ENCODE data around the gene LRCH4.

The LRCH4 gene

DNA sequence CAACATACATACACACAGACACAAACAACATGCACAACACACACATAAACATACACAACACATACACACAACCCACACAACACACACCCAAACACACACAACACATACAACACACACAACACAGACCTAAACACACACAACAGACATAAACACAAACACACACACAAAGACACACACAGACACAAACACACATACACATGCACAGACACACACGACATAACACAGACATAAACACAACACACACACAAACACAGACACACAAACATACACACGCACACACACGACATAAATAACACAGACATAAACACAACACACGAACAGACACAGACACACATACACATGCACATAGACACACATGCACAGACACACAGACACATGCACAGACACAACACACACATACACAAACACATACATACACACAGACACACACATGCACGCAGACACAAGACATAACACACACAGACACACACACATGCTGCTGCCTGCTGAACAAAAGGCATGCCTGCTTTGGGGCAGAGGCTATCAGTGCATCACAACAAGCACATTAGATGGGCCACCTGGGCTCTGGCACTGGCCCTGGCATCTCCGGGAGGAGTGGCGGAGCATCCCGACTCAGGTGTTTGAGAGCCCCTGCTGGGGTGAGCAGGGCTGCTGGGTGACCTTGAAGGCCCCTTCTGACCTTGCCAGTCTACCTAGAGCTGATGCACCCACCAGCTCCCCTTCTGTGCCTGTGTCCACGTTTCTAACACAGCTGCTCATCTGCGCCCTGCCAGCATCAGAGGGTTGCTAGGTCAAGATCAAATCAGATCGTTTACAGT lies 5.3 kb downstream of the LRCH4 start:
- no peak for DNase-seq

DNA sequence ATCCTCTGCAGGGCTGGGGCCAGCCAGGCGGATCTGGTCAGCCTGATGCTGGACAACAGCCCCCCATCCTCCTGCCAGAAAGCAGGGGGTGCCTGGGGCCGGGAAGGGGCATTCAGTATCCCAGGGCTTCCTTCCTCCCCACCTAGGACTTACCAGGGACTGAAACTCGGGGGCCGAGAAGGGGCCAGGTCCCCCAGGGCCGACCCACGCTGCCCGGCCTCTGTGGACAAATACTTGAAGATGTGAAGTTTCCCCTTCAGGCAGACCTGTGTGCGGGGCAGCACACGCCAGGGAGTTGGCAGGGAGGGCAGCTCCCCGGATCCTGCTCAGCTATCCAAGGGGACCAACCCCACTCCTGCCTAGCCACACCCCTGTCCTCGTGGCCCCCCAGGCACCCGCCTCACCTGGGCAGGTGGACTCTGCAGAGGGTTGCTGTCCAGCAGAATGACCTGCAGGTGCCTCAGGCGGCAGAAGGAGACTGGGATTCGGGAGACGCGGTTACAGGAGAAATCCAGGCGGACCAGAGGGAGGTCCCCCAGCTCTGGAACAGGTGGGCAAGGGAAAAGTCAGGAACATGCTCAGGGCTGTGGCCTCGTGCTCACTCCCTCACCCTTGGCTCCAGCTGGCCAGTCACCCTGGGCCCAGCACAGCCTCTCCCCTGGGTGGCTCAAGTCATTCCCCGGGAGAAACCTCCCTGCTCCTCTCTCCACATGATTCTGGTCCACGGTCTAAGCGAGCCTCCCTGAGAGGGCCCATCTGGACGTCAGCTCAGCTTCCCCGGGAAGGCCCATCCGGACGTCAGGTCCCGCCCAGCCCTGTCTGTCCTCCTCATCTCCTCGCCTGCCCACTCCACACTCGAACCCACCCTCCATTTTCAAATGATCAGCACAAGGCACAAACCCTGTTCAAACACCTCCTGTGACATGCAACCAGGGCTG lies 7.4 kb downstream of the LRCH4 start:
- no peak for DNase-seq

DNA sequence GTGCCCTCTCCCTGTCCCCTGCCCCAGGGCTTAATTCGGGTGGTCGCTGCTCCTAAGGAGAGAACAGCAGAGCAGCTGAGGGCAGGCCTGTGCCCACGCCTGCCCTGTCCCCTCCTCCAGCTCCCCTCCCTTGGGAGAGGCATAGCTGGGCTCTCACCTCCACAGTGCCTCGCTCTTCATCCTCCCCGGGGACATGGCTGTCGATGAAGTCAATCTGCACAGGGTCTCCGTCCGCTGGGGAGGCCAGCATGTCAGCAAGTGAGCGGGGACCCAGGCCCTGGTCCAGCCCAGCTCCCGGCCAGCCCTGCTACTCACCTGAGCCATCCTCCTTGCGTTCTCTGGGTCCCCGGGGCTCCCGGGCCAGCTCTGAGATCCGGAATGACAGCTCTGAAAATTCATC lies 8.4 kb downstream of the LRCH4 start:
- no peak for DNase-seq

DNA sequence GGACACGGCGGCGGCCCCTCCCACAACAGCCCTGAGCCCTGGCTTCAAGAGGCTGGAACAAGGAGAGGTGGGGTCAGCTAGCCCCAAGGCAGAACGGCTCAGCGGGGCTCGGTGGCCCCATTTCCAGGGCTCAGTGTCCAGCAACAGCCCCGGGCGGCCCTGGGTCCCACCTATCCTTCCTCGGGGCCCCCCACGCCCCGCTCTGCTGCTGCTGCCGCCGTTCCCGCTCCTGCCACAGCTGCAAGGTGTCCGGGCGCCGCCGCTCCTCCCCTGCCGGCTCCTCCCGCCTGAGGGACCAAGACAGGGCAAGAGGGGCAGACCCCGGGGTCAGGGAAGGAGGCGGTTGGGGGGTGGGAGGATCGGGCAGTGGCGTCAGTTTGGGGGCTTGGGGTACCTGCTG lies 8.8 kb downstream of the LRCH4 start:
- no peak for DNase-seq

DNA sequence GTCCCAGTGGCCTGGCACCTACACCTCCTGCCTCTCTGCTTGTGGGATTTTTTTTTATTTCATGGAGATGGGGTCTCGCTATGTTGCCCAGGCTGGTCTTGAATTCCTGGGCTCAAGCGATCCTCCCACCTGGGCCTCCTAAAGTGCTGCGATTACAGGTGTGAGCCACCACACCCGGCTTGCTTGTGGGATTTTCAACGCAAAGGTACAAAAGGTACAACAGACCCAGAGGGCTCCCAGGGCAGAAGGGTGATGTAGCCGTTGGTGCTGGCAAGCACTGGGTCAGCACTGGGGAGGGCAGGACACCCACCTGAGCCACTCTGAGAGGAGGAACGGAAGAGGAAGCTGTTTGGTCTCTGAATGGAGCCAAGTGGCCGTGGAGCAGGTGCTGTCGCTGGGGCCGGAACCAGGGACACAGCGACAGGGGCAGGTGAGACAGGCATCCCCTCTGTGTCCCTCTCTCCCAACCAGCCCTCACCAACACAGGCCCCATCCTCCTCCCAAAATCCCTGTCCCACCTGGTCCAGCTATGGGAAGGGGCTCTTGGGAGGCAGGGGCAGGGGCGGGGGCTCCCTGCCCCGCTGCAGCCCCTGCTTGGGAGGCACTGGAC lies 9.4 kb downstream of the LRCH4 start:
- DNase-seq = no peak

DNA sequence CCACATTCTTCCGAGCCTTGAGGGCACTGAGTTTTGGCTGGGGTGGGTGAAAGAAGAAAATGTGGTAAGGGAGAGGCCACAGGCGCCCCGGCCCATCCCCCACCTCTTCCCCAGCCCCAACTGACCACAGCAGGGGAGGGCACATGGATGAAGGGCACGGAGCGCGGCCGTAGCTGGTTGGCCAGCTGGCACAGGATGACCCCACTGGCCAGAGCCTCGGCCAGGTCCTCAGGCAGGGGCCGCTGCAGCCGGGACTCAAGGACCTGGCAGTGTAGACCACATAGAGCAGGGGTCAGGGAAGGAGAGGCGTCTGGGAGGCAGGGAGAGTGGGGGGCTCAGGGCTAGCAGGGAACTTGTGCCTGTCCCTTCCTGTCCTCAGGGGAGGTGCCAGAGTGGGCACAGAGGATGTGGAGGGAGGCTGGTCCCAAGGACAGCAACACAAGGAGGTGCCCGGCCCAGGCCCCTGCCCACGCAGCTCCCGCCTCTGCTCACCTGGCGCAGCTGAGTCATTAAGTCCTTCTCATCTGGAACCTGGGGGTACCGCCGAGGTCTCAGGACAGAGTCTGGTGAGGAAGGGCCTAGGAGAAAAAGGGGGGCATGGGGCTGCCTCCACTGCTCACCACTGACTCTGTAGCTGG lies 10.1 kb downstream of the LRCH4 start:
- no peak for DNase-seq

DNA sequence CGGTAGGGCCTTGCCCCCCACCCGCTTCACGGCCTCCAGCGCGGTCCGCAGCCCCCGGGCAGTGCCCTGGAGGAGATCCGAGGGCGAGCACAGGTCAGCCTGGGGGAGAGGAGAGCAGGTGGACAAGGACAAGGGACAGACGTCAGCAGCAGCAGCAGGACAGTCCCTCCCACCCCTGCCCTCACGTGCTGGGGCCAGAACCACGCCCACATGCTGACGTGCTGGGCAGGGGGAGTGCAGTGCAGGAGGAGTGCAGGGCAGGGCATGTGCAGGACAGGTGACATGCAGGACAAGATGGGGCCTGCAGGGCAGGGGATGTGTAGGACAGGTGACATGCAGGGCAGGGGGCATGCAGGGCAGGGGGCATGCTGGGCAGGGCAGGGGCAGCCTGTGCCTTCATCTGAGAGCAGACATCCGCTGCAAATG lies 10.7 kb downstream of the LRCH4 start:
- no peak for DNase-seq

DNA sequence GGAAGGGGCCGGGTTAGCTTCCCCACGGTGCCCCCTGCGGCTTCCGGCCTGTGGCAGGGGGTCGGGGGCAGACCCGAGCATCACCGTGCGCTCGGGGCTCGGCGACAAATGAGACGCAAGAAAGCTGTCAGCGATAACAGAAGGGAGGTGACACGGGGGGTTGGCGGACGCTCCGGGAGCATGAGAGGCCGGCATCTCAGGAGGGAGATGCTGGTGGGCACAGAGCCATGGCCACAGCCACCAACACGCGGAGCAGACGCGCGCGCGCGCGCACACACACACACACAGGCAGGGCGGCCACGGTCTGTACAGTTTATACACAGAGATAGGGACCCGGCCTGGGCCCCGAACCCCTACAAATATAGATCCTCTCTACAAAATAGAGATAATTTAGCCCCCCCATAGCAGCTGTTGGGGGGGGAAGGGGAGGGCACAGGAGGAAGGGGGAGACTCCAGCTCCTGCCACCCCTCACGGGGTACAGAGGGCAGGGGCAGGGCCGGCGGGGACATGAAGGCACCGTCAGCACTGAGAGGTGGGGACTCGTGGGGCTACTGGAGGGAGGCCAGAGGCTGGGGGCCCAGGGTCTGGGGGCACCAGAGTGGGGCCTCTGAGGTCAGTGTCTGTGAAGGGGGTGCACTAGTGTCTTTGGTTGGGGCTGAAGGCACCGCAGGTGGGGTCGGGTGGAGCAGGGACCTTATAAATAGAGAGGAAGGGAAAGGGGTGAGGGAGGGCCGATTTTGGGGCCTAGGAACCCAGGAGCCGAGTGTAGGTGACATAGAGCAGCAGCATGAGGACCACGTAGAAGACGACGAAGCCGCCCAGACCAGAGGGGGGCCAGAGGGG lies 11.3 kb downstream of the LRCH4 start:
- no peak for DNase-seq

DNA sequence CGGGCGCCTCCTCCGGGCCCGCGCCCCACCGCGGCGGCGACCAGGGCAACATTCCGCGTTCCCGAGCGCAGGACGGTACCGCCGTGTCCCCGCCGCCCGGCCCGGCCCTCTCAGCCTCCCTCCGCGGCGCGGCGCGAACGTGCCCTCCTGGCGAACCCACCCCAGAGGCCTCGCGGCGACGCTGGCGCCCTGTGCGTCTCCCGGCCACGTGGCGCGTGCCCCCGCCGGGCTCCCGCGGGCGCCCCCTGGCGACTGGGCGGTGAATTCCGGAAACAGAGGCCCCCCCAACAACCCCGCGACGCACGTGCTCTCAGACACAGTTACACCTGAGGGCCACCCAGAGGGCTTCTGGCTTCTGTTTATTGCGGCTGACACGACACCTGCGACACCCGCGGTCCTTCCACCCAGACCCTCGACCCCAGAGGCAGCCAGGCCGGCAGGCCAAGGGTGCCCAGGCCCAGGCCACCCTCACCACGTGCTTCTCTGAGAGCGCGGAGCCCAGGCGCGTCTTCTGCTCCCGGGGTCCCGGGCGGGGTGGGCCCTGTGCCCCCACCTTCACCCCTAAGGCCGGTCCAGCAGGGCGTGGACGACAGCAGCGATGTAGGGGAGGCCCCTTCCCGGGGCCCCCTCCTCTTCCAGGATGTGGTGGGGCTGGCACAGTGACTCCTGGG lies 12.1 kb downstream of the LRCH4 start, which contains the start of gene SAP25:
Gene SAP25 (minus strand): TSS at position 210 of the 671 bp plus-strand sequence. CDS start 158 bp downstream, at position 52.
- no peak for DNase-seq

DNA sequence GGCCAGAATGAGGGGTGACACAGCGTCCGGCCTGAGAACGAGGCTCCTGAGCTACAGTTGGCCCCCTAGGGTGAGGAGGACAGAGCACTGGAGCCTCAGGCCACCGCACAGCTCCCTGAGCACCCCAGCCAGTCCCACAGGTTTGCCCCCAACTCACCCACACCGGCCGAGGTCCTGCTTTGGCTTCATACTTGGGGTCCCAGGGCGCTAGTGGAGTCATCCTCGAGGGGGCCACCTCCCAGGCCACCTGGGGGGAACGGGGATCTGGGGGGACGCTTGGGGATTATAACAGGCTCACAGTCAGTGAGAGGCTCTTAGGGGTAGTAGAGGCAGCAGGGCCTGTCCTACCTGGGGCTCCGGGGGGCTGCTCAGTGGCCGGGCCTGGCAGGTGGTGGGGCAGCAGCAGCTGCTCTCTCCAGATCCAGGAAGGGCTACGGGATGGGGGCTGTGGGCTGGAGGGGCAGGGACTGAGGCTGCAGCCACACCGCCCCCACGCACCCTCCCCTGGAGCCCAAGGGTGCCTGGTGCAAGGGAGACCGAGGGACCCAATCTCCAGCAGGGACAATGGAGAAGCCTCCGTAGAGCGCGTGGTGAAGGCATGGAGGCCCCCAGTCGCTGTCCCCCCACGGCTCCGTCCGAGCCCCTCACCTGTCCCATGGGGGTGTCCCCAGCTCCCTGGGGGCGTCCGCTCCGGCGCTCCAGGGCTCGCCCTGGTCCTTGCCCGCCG lies 12.8 kb downstream of the LRCH4 start:
- DNase-seq = no peak

DNA sequence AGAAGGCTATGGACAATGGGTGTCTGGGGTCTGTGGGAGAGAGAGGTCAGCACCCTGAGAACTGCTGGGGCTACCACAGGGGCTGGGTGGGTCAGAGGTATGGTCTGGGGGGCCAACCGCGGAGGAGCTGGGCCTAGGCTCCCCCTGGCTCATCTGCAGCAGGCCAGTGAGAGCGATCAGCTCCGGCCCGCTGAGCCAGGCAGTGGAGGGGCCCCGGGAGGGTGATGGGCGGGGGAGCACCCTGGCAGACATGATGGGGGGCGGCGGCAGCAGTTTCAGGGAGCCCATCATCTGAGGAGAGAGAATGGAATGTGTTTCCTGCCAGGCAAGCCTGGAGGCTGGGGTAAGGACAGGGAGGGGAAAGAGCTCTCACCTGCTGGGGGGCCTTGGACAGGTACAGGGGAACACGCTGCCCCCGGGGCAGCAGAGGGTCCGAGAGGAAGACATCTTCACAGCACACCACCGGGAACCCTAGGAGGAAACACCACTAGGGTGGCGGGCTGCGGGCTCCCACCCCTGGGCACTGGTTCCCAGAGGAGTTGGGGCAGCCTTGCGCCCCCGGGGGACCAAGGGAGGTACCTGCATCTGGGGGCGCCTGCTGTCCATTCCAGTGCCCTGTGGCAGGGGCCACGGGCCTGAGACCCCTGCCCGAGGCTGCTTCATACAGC lies 13.5 kb downstream of the LRCH4 start:
- DNase-seq = no peak

DNA sequence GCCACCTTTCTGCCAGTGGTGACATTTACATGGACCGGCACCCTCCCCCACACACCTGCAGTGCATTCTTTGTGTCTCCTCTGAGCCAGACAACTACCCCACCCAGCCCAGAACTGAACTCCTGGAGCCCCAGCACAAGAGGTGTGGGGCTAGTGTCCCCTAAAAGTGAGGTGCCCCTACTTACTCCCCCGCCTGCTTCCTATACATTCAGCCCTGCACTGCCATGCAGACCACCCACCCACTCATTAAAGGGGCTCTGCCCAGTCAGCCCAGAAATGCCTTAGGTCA lies 14.2 kb downstream of the LRCH4 start:
- no peak for DNase-seq

DNA sequence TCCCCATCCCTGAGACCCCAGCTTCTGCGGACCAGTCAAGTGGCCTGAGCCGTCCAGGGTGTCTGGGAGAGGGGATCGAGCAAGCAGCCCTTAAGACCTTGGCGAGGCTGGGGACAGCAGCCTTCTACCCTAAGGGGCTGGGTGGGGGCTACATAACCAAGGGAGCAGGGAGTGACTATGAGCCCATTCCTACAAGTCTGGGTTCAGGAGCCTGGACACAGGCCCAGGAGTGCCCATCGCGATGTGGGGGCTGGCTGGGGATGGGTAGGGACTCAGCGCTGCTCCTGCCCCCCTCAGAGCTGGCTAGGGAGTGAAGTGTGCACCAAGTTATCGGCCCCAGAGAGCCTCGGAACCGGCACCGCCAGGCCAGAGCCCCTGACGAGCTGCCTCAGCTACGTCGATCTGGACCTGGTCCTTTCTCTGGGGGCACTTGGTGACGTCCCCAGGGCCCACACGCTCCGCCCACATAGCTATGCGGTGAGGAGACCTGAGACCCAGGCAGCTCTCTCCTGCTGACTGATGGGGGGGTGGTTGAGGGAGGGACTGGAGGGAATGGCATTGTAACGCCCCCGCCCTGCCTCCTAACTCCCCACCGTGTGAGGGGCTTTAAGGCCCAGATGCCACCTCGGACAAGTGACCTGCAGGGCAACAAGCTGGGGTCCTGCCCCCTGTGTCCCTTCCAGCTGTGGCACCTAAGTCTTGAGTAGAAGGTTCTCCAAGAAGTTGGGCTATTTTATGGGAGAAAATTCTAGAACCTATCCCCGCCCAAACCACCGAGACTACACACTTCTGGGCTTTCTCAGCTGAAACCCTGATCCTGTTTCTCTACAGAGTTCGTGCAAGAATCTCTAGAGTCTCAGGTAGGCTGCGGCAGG lies 14.7 kb downstream of the LRCH4 start:
- no peak for DNase-seq

DNA sequence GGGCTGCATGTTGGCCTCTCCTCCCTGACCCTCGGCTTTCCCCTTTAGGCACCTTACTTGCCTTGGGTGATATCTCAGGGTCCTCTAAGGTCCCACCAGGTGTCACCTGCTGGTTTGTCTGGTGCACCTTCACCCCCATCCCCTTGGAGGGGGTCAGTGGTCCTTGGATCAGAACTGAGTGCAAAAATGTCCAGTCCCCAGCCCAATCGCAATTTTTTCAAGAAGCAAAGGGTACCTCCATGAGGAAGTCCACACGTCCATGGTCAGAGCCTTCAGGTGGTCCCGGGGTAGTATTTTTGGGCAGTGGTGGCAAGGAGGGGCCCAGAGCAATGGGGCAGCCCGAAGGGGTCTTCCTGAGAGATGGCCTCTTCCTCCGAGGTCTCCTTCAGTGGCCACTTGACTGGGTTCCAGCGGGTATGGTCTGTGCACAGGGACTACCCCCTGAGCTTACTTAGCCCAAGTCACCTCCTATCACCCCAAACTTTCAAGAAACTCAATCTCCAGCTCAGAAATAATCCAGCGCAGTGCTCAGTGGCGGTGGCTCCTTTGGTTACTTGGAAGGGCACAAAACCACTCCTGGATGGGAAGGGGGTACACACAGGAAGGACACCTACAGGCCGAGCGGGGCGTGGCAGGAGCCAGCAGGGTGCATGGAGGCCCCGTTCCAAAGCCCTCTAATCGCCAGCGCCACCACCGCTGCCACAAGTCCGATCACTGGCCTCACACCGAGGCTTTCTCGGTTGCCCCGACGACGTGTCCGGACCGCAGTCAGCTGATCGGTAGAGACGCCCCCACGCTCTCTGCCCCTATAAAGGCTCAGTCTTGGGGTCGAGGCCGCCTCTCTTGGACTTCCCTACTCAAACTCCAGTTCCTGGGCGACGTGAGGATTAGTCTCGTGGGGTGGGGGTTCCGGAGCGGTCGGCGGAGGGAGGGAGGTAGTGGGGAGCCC lies 16.8 kb downstream of the LRCH4 start:
- no peak for DNase-seq

DNA sequence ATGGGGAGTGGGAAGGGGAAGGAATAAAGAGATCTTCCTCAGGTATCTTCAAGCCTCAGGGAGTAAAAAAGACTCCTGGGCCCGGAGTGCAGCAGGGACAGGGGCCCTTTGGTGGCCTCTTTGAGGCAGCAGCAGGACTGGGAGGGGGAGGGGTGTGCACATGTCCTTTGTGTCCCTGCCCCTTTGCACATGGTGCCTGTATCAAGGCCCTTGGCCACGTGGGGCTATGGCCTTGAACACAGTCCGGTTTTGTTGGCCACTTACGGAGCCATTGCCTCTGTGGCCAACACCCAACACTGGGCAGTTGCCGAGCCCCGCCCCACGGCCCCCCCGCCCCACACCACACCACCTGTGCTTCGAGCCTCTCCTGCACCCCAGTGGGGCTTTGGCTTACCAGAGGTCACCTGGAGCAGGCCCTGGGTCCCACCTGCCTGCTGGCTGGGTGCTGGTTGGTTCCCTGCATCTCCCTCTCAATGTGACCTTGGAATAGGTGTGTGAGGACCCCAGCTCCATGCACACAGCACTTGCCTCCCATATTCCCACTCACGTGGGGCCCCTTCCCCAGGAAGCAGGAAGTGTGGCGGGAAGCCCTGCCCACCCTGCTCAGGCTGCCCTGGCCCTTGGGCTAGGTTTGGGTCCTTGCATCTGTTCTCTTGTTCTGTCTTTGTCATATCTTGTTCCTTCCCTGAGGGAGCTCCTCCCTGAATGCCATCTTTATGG lies 17.6 kb downstream of the LRCH4 start:
- DNase-seq = no peak

DNA sequence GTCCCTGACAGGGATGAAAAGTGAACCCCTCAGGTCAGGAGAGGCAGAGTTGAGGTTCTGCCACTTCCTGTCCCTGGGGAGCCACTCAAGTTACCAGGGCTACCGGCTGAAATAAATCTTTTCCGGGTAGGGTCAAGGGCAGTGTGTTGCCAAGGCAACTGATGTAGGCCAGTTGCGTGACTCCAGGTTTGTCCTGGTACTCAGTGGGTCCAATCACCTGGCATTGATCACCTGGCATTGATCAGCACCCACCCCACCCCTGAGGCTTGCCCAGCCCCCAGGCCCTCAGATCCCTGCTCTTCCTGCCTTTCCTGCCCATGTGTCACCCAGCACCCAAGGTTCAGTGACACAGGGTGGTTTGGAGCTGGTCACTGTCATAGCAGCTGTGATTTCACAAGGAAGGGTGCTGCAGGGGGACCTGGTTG lies 18.2 kb downstream of the LRCH4 start:
- DNase-seq = no peak

DNA sequence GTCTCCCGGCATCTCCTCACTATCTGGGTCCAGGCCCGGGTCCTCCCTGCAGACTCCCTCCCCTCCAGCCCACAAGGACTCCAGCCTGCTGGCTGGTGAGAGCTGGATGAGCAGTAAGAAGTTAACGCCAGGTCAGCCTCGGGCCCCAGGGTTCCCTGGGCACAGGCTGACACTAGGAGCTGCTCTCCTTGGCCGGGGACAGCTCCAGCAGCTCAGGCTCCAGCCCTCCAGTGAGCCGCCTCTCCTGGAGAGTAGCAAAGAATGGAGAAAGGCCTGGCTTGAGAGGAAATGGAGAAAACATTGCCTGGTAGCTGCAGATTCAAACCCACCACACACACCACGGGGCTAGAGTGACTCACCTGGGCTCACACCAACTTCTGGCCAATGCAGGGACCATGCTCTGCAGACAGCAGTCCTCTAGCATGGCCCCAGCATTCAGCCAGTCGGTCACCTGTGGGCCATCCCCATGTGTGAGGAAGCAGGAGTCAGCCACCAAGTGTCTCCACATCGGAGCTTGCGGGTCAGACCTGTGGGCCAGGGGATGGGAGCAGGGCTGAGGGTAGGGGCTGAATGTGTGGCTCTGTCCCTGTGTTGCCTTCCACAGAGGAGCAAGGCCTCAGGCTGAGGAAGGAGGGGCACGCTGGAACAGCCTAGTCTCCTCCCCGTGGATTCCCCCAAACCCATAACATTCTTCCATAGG lies 18.7 kb downstream of the LRCH4 start:
- DNase-seq = no peak
